ENCODE data around the gene ATP9B. TPM values are rescaled to one million over a fixed set of nuclear protein-coding genes. Genes with fewer than 3 reads are reported as not detected.

Gene ATP9B
- total RNA-seq, 1 experiment from 2014 or later, result 20.9 TPM

DNA sequence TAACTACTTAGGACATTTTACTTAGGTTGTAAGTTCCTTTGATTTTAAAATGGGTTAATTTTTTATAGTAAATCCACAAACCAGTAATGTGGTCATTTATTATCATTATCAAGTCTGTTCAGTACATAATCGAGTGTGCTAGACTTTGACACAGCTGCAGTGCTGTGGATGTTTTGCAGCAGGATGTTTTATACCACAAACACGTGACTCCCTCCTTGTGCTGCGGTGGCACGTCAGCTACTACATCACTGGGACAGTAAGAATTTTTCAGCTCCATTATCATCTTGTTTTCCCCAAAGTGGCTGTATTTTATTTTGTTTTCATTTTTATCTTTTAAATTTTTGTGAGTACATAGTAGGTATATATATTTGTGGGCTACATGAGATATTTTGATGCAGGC lies 70.0 kb downstream of the ATP9B start:
- Histone ChIP-seq H3K9me3 (ENCODE audit: control insufficient read depth, low read depth, low read length) (no peaks in the 10 kb centered on the region), H2BK5ac (ENCODE audit: insufficient read length, low read length) (no peak overlapping the region), H3K14ac (ENCODE audit: insufficient read depth, low read length) (no peak overlapping the region), H2AK5ac (ENCODE audit: insufficient read length, low read length) (no peak overlapping the region), H3K27me3 (ENCODE audit: insufficient read depth, low read length) (no peaks in the 10 kb centered on the region), H3K4ac (ENCODE audit: low read depth, low read length) (no peak overlapping the region), H3K18ac (ENCODE audit: insufficient read length, low read depth, low read length) (no peak overlapping the region), H2BK20ac (ENCODE audit: low read depth, low read length, poor library complexity, severe bottlenecking) (no peak overlapping the region), H3K23me2 (ENCODE audit: insufficient read length, low read depth, low read length, poor library complexity, severe bottlenecking) (no peaks in the 10 kb centered on the region), H4K5ac (ENCODE audit: insufficient read length, low read depth, low read length) (no peak overlapping the region), H4K8ac (replicated peaks; ENCODE audit: insufficient read length, low read depth, low read length) (no peak overlapping the region), H2AFZ (ENCODE audit: low read length) (no peak overlapping the region), H3K79me1 (ENCODE audit: insufficient read depth, low read depth, low read length, poor library complexity, severe bottlenecking) (no peaks in the 10 kb centered on the region), H3K4me2 (ENCODE audit: insufficient read depth, insufficient read length, low read length) (no peak overlapping the region), H3T11ph (ENCODE audit: low read length) (no peak overlapping the region), H3K23ac (ENCODE audit: insufficient read length, low read depth, low read length) (no peak overlapping the region), H4K20me1 (ENCODE audit: control insufficient read depth, insufficient read depth, insufficient read length) (no peaks in the 10 kb centered on the region), H3K27ac (ENCODE audit: insufficient read length, low read depth, low read length) (no peak overlapping the region), H2BK12ac (ENCODE audit: insufficient read length, low read depth, low read length) (no peak overlapping the region), H2BK15ac (ENCODE audit: low read depth, low read length) (no peak overlapping the region), H3K9ac (ENCODE audit: extremely low read depth, insufficient read length, low read length) (no peak overlapping the region), H4K91ac (ENCODE audit: insufficient read length, low read depth, low read length) (no peak overlapping the region), H2BK120ac (ENCODE audit: low read depth, low read length, poor library complexity, severe bottlenecking) (no peak overlapping the region), H3K79me2 (ENCODE audit: insufficient read depth, low read length) (no peaks in the 10 kb centered on the region), H3K4me1 (ENCODE audit: insufficient read depth, low read length) (no peaks in the 10 kb centered on the region), H3K56ac (ENCODE audit: insufficient read length, low read depth, low read length) (no peak overlapping the region)
- Mint-ChIP-seq H3K9me3 (no peaks in the 10 kb centered on the region; a peak in 1 of 5 replicates), H3K36me3 (ENCODE audit: insufficient read depth in 1 of 3, low read depth in 3 of 3) (peaks cover 12 to 16% (median 13%) of the 10 kb centered on the region in 3 experiments; a peak in 5 of 7 replicates), H3K4me1 (peaks cover 0 to 2% of the 10 kb centered on the region in 2 experiments; a peak in 2 of 4 replicates), H3K4me3 (no peak overlapping the region), H3K27ac (no peak overlapping the region), H3K27me3 (ENCODE audit: low read depth) (no peaks in the 10 kb centered on the region)
- WGBS (ENCODE audit: extremely low coverage, insufficient read length, low lambda C conversion rate), result no CpG with 5 or more reads among the region's 4 CpGs
- DNase-seq, result no peak
- TF ChIP-seq, protein P1, sequence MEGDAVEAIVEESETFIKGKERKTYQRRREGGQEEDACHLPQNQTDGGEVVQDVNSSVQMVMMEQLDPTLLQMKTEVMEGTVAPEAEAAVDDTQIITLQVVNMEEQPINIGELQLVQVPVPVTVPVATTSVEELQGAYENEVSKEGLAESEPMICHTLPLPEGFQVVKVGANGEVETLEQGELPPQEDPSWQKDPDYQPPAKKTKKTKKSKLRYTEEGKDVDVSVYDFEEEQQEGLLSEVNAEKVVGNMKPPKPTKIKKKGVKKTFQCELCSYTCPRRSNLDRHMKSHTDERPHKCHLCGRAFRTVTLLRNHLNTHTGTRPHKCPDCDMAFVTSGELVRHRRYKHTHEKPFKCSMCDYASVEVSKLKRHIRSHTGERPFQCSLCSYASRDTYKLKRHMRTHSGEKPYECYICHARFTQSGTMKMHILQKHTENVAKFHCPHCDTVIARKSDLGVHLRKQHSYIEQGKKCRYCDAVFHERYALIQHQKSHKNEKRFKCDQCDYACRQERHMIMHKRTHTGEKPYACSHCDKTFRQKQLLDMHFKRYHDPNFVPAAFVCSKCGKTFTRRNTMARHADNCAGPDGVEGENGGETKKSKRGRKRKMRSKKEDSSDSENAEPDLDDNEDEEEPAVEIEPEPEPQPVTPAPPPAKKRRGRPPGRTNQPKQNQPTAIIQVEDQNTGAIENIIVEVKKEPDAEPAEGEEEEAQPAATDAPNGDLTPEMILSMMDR (conservative IDR thresholded peaks at IDR 0.05), result no peak
